Mesothelial cell of epicardium (in vitro differentiated cells): ENCODE data around the gene AGO3. TPM values are rescaled to one million over a fixed set of nuclear protein-coding genes. Genes with fewer than 3 reads are reported as not detected.
"Not testable (repeated sequence)": the region's sequence is repeated elsewhere in the genome, so short reads cannot be mapped to it uniquely, and the experiment has no call there.

Experiments
- DNase-seq, 2 experiments: peaks; one replicate each; pipeline ENCODE4 v3.0.0; 2021; ENCODE audit warnings: low spot score in 2 of 2; ENCODE audit not compliant: unreplicated experiment in 2 of 2
- H3K27ac Mint-ChIP-seq: 2 replicates; pipeline ENCODE4 v1.8.0; 2021; ENCODE audit warnings: mixed read lengths
- H3K27me3 Mint-ChIP-seq: 2 replicates; pipeline ENCODE4 v1.8.0; 2021; ENCODE audit warnings: low read depth, mixed read lengths
- H3K36me3 Mint-ChIP-seq: 2 replicates; pipeline ENCODE4 v1.8.0; 2021; ENCODE audit warnings: mixed read lengths
- H3K4me1 Mint-ChIP-seq: 2 replicates; pipeline ENCODE4 v1.8.0; 2021; ENCODE audit warnings: mixed read lengths
- H3K4me3 Mint-ChIP-seq: 2 replicates; pipeline ENCODE4 v1.8.0; 2021; ENCODE audit warnings: mild to moderate bottlenecking, moderate library complexity, mixed read lengths
- H3K9me3 Mint-ChIP-seq: 2 replicates; pipeline ENCODE4 v1.8.0; 2021; ENCODE audit warnings: mixed read lengths
- CTCF ChIP-seq: fragments of 200-600 bp; sonication (generic); IDR thresholded peaks from one replicate; pipeline ENCODE4 v1.5.0; 2021; ENCODE audit warnings: antibody characterized with exemption; ENCODE audit not compliant: unreplicated experiment
- total RNA-seq: library from RNA; stranded (reverse); gene quantifications from 3 replicates; pipeline ENCODE4 v1.2.1, GENCODE V29; 2021

AGO3 gene
- total RNA-seq, 1 donor from 2014 or later = 52.2 TPM

GRCh38 chr1:35958558-35958957, 27.7 kb downstream of the AGO3 start:
- TF ChIP-seq CTCF = no peak
- Mint-ChIP-seq H3K36me3 (peaks cover 3% of the 10 kb centered on the region), H3K27ac (peak overlapping the region; percentile 40), H3K27me3 (no peaks in the 10 kb centered on the region), H3K9me3 (no peaks in the 10 kb centered on the region), H3K4me1 (peaks cover 10% of the 10 kb centered on the region), H3K4me3 (no peak overlapping the region)
- DNase-seq = no peak

GRCh38 chr1:35959304-35959703, 28.4 kb downstream of the AGO3 start:
- Mint-ChIP-seq H3K9me3 (peaks cover 2% of the 10 kb centered on the region), H3K36me3 (peaks cover 5% of the 10 kb centered on the region), H3K27ac (no peak overlapping the region), H3K4me3 (no peak overlapping the region), H3K4me1 (peaks cover 10% of the 10 kb centered on the region), H3K27me3 (no peaks in the 10 kb centered on the region)
- TF ChIP-seq CTCF = no peak
- no peak for DNase-seq

GRCh38 chr1:35962952-35963351, 32.0 kb downstream of the AGO3 start:
- Mint-ChIP-seq H3K36me3 (peaks cover 7% of the 10 kb centered on the region), H3K4me3 (no peak overlapping the region), H3K9me3 (peaks cover 3% of the 10 kb centered on the region), H3K27ac (no peak overlapping the region), H3K4me1 (peaks cover 10% of the 10 kb centered on the region), H3K27me3 (no peaks in the 10 kb centered on the region)
- no peak for DNase-seq
- no peak for TF ChIP-seq CTCF

- not testable (repeated sequence) for DNase-seq, H3K4me1 Mint-ChIP-seq, H3K4me3 Mint-ChIP-seq, H3K27ac Mint-ChIP-seq, H3K9me3 Mint-ChIP-seq, H3K27me3 Mint-ChIP-seq
- H3K36me3 Mint-ChIP-seq = peaks cover 17% of the 10 kb centered on the region
These were observed 33.4 kb downstream of the AGO3 start for GRCh38 chr1:35964277-35964676.

GRCh38 chr1:35968396-35968795, 37.5 kb downstream of the AGO3 start:
- Mint-ChIP-seq H3K4me1 (no peaks in the 10 kb centered on the region), H3K27me3 (no peaks in the 10 kb centered on the region), H3K36me3 (peaks cover 32% of the 10 kb centered on the region), H3K9me3 (peaks cover 3% of the 10 kb centered on the region), H3K27ac (no peak overlapping the region), H3K4me3 (no peak overlapping the region)
- TF ChIP-seq CTCF = no peak
- no peak for DNase-seq

- TF ChIP-seq CTCF = no peak
These were observed 40.7 kb downstream of the AGO3 start for GRCh38 chr1:35971601-35972000.

GRCh38 chr1:35972631-35973030, 41.7 kb downstream of the AGO3 start:
- not testable (repeated sequence) for H3K9me3 Mint-ChIP-seq, H3K27ac Mint-ChIP-seq, H3K4me3 Mint-ChIP-seq, H3K4me1 Mint-ChIP-seq, H3K27me3 Mint-ChIP-seq, DNase-seq
- peaks cover 49% of the 10 kb centered on the region for H3K36me3 Mint-ChIP-seq

More at GRCh38 chr1:35971601-35972000, 40.7 kb downstream of the AGO3 start:
- peaks cover 48% of the 10 kb centered on the region for H3K36me3 Mint-ChIP-seq
- peaks cover 8% of the 10 kb centered on the region for H3K9me3 Mint-ChIP-seq
- no peak overlapping the region for H3K27ac Mint-ChIP-seq
- DNase-seq = no peak
- H3K4me1 Mint-ChIP-seq = no peaks in the 10 kb centered on the region
- no peaks in the 10 kb centered on the region for H3K27me3 Mint-ChIP-seq
- no peak overlapping the region for H3K4me3 Mint-ChIP-seq
